PC-3 (cell line): Measurements from ENCODE around the gene C1orf21. TPM values are rescaled to one million over a fixed set of nuclear protein-coding genes. Genes with fewer than 3 reads are reported as not detected.

ENCODE experiments used
- ATAC-seq: fragments of 200-7000 bp; cut with Tn5 transposase; 2 replicates; pipeline ENCODE4 v1.9.1; 2020; ENCODE audit warnings: mild to moderate bottlenecking, moderate library complexity
- BruUV-seq: library from RNA; stranded (reverse); fragments of 400-500 nt; replicated peaks from 2 replicates; lab custom pipeline; 2021; lab: Mats Ljungman, UMichigan
- CTCF ChIA-PET: fragments of 300-600 bp; sonication (Branson Sonifier 250); formaldehyde crosslinking; loops from one replicate; lab custom pipeline; 2022; ENCODE audit warnings: antibody characterized with exemption; lab: Charles Lee
- POLR2A ChIA-PET: fragments of 300-600 bp; sonication (Branson Sonifier 250); formaldehyde crosslinking; loops from one replicate; lab custom pipeline; 2022; ENCODE audit warnings: antibody characterized with exemption; ENCODE audit not compliant: unreplicated experiment; lab: Charles Lee
- DNase-seq: peaks from one replicate; pipeline ENCODE4 v3.0.0-alpha.2; 2015
- H2AFZ ChIP-seq: fragments of 300-600 bp; sonication (generic); 2 replicates; pipeline ENCODE4 v1.6.0; 2016; ENCODE audit warnings: antibody characterized with exemption, low read length
- H3F3A ChIP-seq: fragments of 300-600 bp; sonication (generic); one replicate; pipeline ENCODE4 v1.6.0; 2017; ENCODE audit warnings: antibody characterized with exemption, low read length, control low read depth, mild to moderate bottlenecking; ENCODE audit not compliant: unreplicated experiment
- H3K27ac ChIP-seq: fragments of 300-600 bp; sonication (generic); 2 replicates; pipeline ENCODE4 v1.5.1; 2016; ENCODE audit warnings: mild to moderate bottlenecking, low read length
- H3K27me3 ChIP-seq: fragments of 300-600 bp; sonication (generic); 2 replicates; pipeline ENCODE4 v1.6.1; 2016; ENCODE audit warnings: low read length, mixed read lengths
- H3K36me3 ChIP-seq: fragments of 300-600 bp; sonication (generic); 2 replicates; pipeline ENCODE4 v1.6.1; 2016; ENCODE audit warnings: low read depth, mixed run types, low read length, mixed read lengths
- H3K4me1 ChIP-seq: fragments of 300-600 bp; sonication (generic); 2 replicates; pipeline ENCODE4 v1.5.1; 2016; ENCODE audit warnings: low read length; ENCODE audit not compliant: insufficient read depth
- H3K4me2 ChIP-seq: fragments of 300-600 bp; sonication (generic); 2 replicates; pipeline ENCODE4 v1.6.0; 2016; ENCODE audit warnings: low read length
- H3K4me3 ChIP-seq: fragments of 300-600 bp; sonication (generic); 2 replicates; pipeline ENCODE4 v1.5.1; 2016; ENCODE audit warnings: mild to moderate bottlenecking, low read length, mixed read lengths
- H3K79me2 ChIP-seq: fragments of 300-600 bp; sonication (generic); 2 replicates; pipeline ENCODE4 v1.6.1; 2017; ENCODE audit warnings: low read length, mixed read lengths
- H3K9ac ChIP-seq: fragments of 300-600 bp; sonication (generic); 2 replicates; pipeline ENCODE4 v1.6.0; 2016; ENCODE audit warnings: mild to moderate bottlenecking, low read length
- H3K9me2 ChIP-seq: fragments of 300-600 bp; sonication (generic); replicated peaks from 2 replicates; pipeline ENCODE4 v1.6.1; 2016; ENCODE audit warnings: mixed run types, low read length, mixed read lengths
- H3K9me3 ChIP-seq: fragments of 300-600 bp; sonication (generic); 2 replicates; pipeline ENCODE4 v1.6.1; 2016; ENCODE audit warnings: low read length, mixed read lengths
- H4K20me1 ChIP-seq: fragments of 300-600 bp; sonication (generic); 2 replicates; pipeline ENCODE4 v1.6.1; 2016; ENCODE audit warnings: low read length, mixed read lengths
- EZH2 ChIP-seq: fragments of 300-600 bp; sonication (generic); IDR thresholded peaks from one replicate; pipeline ENCODE4 v1.6.1; 2017; ENCODE audit warnings: antibody characterized with exemption, mild to moderate bottlenecking, low read length; ENCODE audit not compliant: unreplicated experiment
- EZH2phosphoT487 ChIP-seq: fragments of 300-600 bp; sonication (generic); IDR thresholded peaks from 2 replicates; pipeline ENCODE4 v1.6.1; 2018; ENCODE audit warnings: mild to moderate bottlenecking, antibody characterized with exemption, low read length, borderline replicate concordance
- intact Hi-C: fragments of 100-400 bp; cut with micrococcal nuclease; formaldehyde crosslinking; loops from 2 replicates; pipeline ENCODE4 v1.9.0; 2023
- total RNA-seq: library from RNA; depleted of rRNA; stranded (reverse); fragments of >200 nt; gene quantifications from 2 replicates; pipeline ENCODE4 v1.2.3, GENCODE V29; 2014
- TF ChIP-seq, protein P1 (sequence below): fragments of 300-600 bp; sonication (generic); conservative IDR thresholded peaks from 2 replicates; pipeline ENCODE4 v1.5.1; 2017; ENCODE audit warnings: antibody characterized with exemption, low read depth, mild to moderate bottlenecking, low read length

Gene C1orf21
- total RNA-seq, 1 experiment from 2014 or later: 1.3 TPM

DNA sequence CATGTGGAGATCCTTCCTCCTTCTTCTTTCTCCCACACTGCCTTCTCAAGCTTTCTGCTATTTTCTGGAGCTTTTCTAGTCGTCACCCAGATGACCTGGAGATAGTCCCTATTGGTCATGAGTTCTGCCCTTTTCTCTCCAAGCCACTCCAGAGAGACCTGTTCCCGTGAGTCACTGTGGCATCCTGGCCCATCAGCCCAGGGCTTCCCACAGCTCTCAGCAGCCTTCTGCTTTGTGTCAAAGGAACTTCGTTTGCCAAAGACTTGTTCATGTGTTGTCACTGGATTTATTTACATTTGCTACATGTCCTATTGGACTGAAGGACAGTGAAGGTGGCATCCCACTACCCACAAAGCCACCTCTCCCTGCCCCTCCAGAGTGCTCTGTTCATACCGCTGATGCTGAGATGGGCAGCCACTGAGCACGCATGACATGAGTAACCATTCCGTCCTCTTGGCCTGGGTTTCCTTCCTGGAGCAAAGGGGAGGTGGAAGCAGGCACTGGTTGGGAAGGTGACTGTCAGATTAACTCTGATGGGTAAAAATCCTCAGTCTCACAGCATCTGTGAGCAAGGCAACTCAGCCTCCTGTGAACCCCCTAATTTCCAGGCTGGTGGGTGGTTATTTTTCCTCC lies 248.6 kb downstream of the C1orf21 start:
- Histone ChIP-seq H3K9me2 (no peaks in the 10 kb centered on the region), H3K79me2 (no peaks in the 10 kb centered on the region), H3K27ac (no peak overlapping the region), H4K20me1 (no peaks in the 10 kb centered on the region), H3K9me3 (no peaks in the 10 kb centered on the region), H3K4me1 (peaks cover 9% of the 10 kb centered on the region), H3K9ac (no peak overlapping the region), H3K4me2 (no peak overlapping the region), H2AFZ (no peak overlapping the region), H3F3A (no peaks in the 10 kb centered on the region), H3K36me3 (no peaks in the 10 kb centered on the region), H3K27me3 (no peaks in the 10 kb centered on the region), H3K4me3 (no peak overlapping the region)
- TF ChIP-seq EZH2 (no peak), EZH2phosphoT487 (no peak)
- TF ChIP-seq, protein P1, sequence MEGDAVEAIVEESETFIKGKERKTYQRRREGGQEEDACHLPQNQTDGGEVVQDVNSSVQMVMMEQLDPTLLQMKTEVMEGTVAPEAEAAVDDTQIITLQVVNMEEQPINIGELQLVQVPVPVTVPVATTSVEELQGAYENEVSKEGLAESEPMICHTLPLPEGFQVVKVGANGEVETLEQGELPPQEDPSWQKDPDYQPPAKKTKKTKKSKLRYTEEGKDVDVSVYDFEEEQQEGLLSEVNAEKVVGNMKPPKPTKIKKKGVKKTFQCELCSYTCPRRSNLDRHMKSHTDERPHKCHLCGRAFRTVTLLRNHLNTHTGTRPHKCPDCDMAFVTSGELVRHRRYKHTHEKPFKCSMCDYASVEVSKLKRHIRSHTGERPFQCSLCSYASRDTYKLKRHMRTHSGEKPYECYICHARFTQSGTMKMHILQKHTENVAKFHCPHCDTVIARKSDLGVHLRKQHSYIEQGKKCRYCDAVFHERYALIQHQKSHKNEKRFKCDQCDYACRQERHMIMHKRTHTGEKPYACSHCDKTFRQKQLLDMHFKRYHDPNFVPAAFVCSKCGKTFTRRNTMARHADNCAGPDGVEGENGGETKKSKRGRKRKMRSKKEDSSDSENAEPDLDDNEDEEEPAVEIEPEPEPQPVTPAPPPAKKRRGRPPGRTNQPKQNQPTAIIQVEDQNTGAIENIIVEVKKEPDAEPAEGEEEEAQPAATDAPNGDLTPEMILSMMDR: no peak
- BruUV-seq: no TSS peak
- CTCF ChIA-PET: no interaction called here
- ATAC-seq (no peak), DNase-seq (peak; percentile 11)
- intact Hi-C loops: no loop called here
- POLR2A ChIA-PET: no interaction called here

DNA sequence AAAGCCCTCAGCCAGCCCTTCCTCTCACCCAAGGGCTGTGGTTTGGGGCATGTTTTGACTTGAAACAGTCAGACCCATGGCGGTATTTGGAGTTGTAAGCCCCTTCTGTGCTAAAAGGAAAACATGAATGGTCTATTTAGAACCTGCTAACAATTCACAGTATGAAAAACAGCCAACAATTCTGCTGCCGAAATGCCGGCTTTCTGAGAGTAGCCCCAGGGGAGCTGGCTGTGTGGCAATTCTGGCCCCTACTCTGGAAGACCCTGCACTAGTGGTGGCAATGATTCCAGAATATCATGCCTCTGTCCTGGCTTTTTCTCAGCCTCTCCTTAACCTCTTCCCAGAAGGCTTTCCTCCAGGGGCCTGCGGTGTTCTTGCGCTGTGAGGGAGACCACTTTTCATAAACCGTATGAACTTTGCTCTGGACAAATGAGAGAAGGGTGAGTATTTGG lies 249.2 kb downstream of the C1orf21 start:
- BruUV-seq: no TSS peak
- Histone ChIP-seq H3K79me2 (no peaks in the 10 kb centered on the region), H2AFZ (no peak overlapping the region), H3K4me2 (no peak overlapping the region), H3K4me1 (peaks cover 9% of the 10 kb centered on the region), H3K36me3 (no peaks in the 10 kb centered on the region), H4K20me1 (no peaks in the 10 kb centered on the region), H3K4me3 (no peak overlapping the region), H3F3A (no peaks in the 10 kb centered on the region), H3K27me3 (no peaks in the 10 kb centered on the region), H3K27ac (no peak overlapping the region), H3K9ac (no peak overlapping the region), H3K9me3 (no peaks in the 10 kb centered on the region), H3K9me2 (no peaks in the 10 kb centered on the region)
- intact Hi-C loops: no loop called here
- DNase-seq: no peak
- ChIA-PET CTCF (no interaction called here), POLR2A (no interaction called here)
- ATAC-seq: no peak
- TF ChIP-seq EZH2phosphoT487 (no peak), EZH2 (no peak)
- TF ChIP-seq, protein P1: no peak

DNA sequence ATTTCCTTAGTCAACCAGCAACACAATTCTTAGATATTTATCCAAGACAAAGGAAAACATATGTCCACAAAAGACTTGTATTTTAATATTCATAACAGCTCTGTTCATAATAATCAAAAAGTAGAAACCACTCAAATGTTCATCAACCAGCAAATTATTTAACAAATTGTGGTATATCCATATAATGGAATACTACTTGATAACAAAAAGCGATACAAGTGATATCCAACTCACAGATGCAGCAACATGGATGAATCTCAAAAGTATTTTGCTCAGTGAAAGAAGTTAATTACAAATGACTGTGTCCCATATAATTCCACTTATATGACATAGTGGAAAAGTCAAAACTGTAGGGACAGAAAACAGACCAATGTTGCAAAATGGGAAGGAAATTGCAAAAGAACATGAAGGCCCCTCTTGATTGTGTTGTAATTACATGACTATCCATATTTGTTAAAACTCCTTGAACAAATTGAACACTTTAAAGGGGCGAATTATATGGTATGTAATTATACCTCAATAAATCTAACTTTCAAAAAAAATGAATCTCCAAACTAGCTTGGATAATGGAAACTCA lies 250.9 kb downstream of the C1orf21 start:
- Histone ChIP-seq H3K27me3 (no peaks in the 10 kb centered on the region), H4K20me1 (no peaks in the 10 kb centered on the region), H3K36me3 (no peaks in the 10 kb centered on the region), H3K4me3 (no peak overlapping the region), H3K79me2 (no peaks in the 10 kb centered on the region), H2AFZ (no peak overlapping the region), H3K9me2 (no peaks in the 10 kb centered on the region), H3K4me2 (no peak overlapping the region), H3K4me1 (peaks cover 4% of the 10 kb centered on the region), H3K9me3 (no peaks in the 10 kb centered on the region), H3K9ac (no peak overlapping the region), H3F3A (no peaks in the 10 kb centered on the region), H3K27ac (no peak overlapping the region)
- TF ChIP-seq, protein P1: no peak
- TF ChIP-seq EZH2 (no peak), EZH2phosphoT487 (no peak)
- no TSS peak for BruUV-seq
- no peak for ATAC-seq
- no peak for DNase-seq
- POLR2A ChIA-PET: no interaction called here
- CTCF ChIA-PET: no interaction called here
- intact Hi-C loops: no loop called here
